Fibroblast of the aortic adventitia (primary cell): Measurements from ENCODE around the gene SOX6. TPM values are rescaled to one million over a fixed set of nuclear protein-coding genes. Genes with fewer than 3 reads are reported as not detected.

ENCODE experiments used
- DNase-seq: peaks from one replicate; pipeline ENCODE4 v3.0.0-alpha.2; 2010; ENCODE audit warnings: low read depth
- H3K4me3 ChIP-seq: 2 replicates; pipeline ENCODE4 v1.5.1; 2011; ENCODE audit warnings: low read depth, mild to moderate bottlenecking, control low read depth, low read length, moderate library complexity
- total RNA-seq: library from RNA; depleted of rRNA; stranded (reverse); fragments of >200 nt; gene quantifications from 2 replicates; pipeline ENCODE4 v1.2.3, GENCODE V29; 2012; ENCODE audit warnings: low replicate concordance
- TF ChIP-seq, protein P1 (sequence below): IDR thresholded peaks from 2 replicates; pipeline ENCODE4 v1.5.1; 2011; ENCODE audit warnings: mild to moderate bottlenecking, low read length, control low read depth, inconsistent platforms; ENCODE audit not compliant: insufficient read depth

SOX6 gene
- total RNA-seq, 1 donor, result 0.36 TPM

DNA sequence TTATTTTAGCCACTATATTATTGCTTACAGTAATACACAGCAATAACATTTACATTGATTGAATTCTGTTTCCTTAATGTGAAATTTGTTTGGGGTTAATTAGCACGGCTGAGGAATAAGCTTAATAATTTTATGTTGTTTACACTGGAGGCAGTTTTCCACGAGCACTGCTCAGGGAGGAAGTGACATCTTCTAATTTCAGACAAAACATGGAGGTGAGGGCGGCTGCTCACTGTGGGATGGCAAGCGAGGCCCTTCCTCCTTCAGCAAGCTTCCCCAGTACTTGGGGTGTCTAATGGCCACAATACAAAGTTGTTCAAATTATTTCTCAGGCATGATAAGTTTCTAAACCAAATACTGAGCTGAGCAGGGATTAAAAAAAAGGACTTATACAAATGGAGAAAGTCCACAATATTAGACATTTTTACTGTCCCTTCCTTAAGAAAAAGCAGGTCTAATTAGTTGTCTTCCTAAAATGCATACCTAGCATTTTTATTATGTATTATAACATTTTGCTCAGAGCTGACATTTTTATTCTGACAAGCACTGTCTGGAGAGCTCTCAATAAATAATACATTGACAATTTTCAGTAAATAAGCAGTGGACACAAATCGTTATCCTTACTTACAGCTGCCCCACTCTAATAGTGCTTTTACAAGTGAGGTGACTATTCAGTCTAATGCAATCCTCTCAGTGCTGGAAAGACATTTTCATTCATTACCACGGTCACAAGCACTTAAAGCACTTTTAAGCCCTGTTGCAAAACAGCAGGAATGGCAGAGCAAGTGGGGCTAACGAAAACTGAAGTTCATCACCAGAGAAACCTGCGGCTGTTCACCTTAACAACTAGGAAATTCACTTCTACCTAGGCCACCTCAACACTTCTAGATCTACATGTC, 56.2 kb downstream of the SOX6 start:
- no peak overlapping the region for H3K4me3 ChIP-seq
- TF ChIP-seq, protein P1, sequence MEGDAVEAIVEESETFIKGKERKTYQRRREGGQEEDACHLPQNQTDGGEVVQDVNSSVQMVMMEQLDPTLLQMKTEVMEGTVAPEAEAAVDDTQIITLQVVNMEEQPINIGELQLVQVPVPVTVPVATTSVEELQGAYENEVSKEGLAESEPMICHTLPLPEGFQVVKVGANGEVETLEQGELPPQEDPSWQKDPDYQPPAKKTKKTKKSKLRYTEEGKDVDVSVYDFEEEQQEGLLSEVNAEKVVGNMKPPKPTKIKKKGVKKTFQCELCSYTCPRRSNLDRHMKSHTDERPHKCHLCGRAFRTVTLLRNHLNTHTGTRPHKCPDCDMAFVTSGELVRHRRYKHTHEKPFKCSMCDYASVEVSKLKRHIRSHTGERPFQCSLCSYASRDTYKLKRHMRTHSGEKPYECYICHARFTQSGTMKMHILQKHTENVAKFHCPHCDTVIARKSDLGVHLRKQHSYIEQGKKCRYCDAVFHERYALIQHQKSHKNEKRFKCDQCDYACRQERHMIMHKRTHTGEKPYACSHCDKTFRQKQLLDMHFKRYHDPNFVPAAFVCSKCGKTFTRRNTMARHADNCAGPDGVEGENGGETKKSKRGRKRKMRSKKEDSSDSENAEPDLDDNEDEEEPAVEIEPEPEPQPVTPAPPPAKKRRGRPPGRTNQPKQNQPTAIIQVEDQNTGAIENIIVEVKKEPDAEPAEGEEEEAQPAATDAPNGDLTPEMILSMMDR, result no peak
- no peak for DNase-seq

DNA sequence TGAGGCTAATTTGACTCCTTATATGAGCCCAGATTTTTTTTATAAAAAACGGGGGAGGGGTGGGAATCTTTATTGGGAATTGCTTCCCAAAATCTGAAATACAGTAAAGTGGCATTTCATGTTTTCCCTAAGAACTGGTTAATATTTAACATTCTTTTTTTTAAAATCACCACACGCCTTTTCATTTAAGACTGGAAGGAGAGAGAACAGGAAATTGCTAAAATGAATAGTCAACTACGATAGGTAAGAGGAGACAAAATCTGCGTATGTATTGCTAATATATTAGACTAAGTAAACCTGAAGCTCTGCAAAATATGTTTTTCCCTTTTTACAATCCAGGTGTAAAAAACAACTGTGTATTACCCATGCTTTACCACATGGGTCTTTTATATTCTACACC, 57.0 kb downstream of the SOX6 start:
- DNase-seq, result no peak
- TF ChIP-seq, protein P1, result no peak
- H3K4me3 ChIP-seq, result no peak overlapping the region

DNA sequence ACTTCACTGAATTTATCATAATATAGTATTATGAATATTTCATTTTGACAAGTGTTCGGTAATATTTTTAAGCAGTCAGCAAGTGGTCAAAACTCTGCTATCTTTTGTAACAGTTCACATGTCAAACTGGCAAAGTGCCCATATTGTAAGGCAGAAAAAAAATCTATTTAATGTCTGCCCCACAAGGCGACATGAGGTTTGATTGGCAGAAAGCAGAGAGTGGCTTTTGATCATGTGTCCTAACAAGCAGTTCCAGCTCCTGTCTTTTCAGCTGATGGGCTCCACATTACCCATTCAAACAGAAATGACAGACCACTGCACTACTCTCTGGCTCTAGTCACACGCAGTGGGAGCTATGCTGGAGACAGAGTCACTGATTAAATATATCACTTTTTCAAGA, 59.0 kb downstream of the SOX6 start:
- H3K4me3 ChIP-seq, result no peak overlapping the region
- DNase-seq, result no peak
- TF ChIP-seq, protein P1, result no peak

DNA sequence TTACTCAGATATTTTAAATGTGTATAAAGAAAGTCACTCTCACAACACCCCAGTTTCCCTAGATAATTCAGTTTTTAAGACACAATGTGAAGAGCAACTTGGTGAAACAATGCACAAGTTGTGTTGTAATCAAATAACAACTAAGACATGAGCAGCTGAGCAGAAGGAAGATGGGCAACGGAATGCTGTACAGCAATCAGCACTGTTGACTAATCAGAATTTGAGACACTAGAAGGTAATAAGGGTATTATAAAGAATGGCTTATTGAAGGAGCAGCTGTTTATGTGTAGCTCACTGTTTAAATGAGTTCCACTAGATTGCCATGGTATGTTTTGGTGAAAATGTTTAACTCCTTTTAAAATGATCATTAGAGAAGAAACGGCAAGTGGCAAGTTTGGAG, 60.1 kb downstream of the SOX6 start:
- TF ChIP-seq, protein P1, result no peak
- H3K4me3 ChIP-seq, result no peak overlapping the region
- DNase-seq, result no peak

DNA sequence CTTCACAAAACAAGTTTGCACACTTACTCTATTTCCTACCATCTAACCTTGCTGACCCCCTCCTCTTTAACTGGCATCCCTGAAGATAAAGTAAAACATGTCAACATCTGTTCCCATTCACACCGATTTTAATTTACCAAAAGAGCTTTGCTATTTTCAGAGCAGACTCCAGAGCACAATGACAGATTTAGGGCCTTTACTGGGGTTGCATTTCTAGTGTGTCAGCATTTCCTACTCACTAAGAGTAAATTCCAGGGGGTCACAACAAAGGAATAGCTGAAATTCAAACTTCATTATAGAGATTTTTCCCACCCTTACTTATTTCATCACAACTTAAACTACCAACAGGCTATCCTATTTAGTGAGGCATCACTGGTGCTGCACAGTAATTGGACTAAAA, 60.8 kb downstream of the SOX6 start:
- no peak for DNase-seq
- H3K4me3 ChIP-seq, result no peak overlapping the region
- TF ChIP-seq, protein P1, result no peak

DNA sequence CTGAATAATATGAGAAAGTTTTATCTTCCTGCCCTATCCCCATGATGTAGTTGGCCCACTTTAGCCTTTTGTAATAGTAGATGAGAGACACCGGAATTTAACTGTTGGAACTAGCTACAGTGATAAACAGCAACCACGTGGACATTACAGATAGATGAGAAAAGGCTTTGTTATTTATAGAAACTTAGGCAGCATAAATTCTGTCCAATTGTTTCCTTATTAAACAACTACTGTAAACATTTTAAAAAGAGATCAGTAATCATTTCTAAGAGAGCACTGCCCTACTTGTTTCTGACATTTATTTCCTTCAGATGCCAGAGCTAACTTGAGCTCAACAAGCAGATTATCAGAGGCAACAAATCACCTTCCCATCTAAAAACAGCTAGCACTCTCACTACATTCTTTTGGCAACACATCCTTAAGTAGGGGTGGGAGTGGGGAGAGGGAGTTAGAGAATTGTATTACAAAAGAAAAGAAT, 63.1 kb downstream of the SOX6 start:
- TF ChIP-seq, protein P1, result no peak
- H3K4me3 ChIP-seq, result no peak overlapping the region
- DNase-seq, result no peak
